ENCODE results near the gene NPAS1.

The NPAS1 gene

GRCh38 chr19:47019431-47020041 lies at the start of gene NPAS1:
Gene NPAS1, plus strand, starts transcription at chr19:47019837. Its CDS starts 1,211 bp downstream, at chr19:47021048.
- DNase-seq (ENCODE audit: low read depth) = no peak
- peak within 1 kb of the TSS; percentile 19 for H3K4me3 ChIP-seq (ENCODE audit: control insufficient read depth, low read depth, low read length)
- TF ChIP-seq CTCF (conservative IDR thresholded peaks at IDR 0.05; ENCODE audit: control insufficient read depth, insufficient read depth, low read depth, low read length) = no peak

- TF ChIP-seq CTCF (conservative IDR thresholded peaks at IDR 0.05; ENCODE audit: control insufficient read depth, insufficient read depth, low read depth, low read length) = no peak
- peak; percentile 87 for DNase-seq (ENCODE audit: low read depth)
- no peak overlapping the region for H3K4me3 ChIP-seq (ENCODE audit: control insufficient read depth, low read depth, low read length)
Measured at GRCh38 chr19:46970815-46971214, 48.8 kb upstream of the NPAS1 start.

- TF ChIP-seq CTCF (conservative IDR thresholded peaks at IDR 0.05; ENCODE audit: control insufficient read depth, insufficient read depth, low read depth, low read length) = no peak
- no peak overlapping the region for H3K4me3 ChIP-seq (ENCODE audit: control insufficient read depth, low read depth, low read length)
- DNase-seq (ENCODE audit: low read depth) = peak; percentile 41
Measured at GRCh38 chr19:46972311-46972710, 47.3 kb upstream of the NPAS1 start.

GRCh38 chr19:46974181-46974580 lies 45.5 kb upstream of the NPAS1 start:
- no peak overlapping the region for H3K4me3 ChIP-seq (ENCODE audit: control insufficient read depth, low read depth, low read length)
- no peak for DNase-seq (ENCODE audit: low read depth)
- no peak for TF ChIP-seq CTCF (conservative IDR thresholded peaks at IDR 0.05; ENCODE audit: control insufficient read depth, insufficient read depth, low read depth, low read length)

- no peak for DNase-seq (ENCODE audit: low read depth)
- TF ChIP-seq CTCF (conservative IDR thresholded peaks at IDR 0.05; ENCODE audit: control insufficient read depth, insufficient read depth, low read depth, low read length) = no peak
- H3K4me3 ChIP-seq (ENCODE audit: control insufficient read depth, low read depth, low read length) = no peak overlapping the region
Measured at GRCh38 chr19:46975011-46975924, 44.4 kb upstream of the NPAS1 start.

- no peak for TF ChIP-seq CTCF (conservative IDR thresholded peaks at IDR 0.05; ENCODE audit: control insufficient read depth, insufficient read depth, low read depth, low read length)
- no peak overlapping the region for H3K4me3 ChIP-seq (ENCODE audit: control insufficient read depth, low read depth, low read length)
- DNase-seq (ENCODE audit: low read depth) = peak; percentile 94
Measured at GRCh38 chr19:46975925-46976782, 43.5 kb upstream of the NPAS1 start.

Data from fibroblast of mammary gland (primary cell).